Activated CD4-positive, alpha-beta T cell treated with anti-CD3 and anti-CD28 coated beads, Interleukin-2, amount 50 U/mL, for 24 hours (primary cell): ENCODE results near the gene ACSL5.
"Not testable (repeated sequence)": the region's sequence is repeated elsewhere in the genome, so short reads cannot be mapped to it uniquely, and the experiment has no call there.

Source experiments
- DNase-seq, 2 donors: peaks; one replicate each; pipeline ENCODE4 v3.0.0-alpha.2; 2020; ENCODE audit warnings: low read depth in 1 of 2, low spot score in 1 of 2

Gene ACSL5

DNA sequence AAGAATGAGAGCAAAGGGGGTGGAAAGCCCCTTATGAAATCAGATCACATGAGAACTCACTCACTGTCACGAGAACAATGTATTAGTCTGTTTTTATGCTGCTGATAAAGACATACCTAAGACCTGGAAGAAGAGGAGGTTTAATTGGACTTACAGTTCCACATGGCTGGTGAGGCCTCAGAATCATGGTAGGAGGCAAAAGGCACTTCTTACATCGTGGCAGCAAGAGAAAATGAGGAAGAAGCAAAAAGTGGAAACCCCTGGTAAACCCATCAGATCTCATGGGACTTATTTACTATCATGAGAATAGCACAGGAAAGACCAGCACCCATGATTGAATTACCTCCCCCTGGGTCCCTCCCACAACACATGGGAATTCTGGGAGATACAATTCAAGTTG, 32.9 kb downstream of the ACSL5 start:
- not testable (repeated sequence) for DNase-seq

DNA sequence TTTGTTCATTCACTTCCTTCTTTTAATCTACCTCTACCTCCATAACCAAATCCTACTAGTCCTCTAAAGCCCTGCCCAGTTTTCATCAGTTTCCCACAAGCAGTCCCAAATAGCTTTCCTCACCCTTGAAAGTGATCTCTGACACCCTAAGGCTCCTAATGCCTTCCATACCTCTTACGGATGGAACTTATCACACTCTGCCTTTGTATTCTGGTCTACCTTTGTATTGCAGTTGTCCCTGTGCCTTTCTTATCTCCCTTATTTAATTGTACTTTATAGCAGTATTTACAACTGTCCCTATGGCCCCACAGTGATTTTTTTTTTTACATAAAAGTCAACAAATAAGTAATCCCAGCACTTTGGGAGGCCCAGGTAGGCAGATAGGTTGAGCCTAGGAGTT, 33.8 kb downstream of the ACSL5 start:
- DNase-seq: no peak

DNA sequence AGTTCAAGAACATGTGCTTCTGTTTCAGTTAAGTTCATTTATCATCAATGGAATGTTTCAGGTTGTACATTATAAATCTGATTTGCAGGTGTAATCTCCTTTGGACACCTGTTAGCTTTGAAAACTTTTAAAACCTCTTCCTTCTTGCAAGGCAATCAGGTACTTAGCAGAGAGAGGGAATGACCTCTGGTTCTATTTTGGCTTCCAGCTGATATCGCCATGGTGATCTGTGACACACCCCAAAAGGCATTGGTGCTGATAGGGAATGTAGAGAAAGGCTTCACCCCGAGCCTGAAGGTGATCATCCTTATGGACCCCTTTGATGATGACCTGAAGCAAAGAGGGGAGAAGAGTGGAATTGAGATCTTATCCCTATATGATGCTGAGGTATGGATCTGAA, 35.4 kb downstream of the ACSL5 start:
- DNase-seq: no peak

DNA sequence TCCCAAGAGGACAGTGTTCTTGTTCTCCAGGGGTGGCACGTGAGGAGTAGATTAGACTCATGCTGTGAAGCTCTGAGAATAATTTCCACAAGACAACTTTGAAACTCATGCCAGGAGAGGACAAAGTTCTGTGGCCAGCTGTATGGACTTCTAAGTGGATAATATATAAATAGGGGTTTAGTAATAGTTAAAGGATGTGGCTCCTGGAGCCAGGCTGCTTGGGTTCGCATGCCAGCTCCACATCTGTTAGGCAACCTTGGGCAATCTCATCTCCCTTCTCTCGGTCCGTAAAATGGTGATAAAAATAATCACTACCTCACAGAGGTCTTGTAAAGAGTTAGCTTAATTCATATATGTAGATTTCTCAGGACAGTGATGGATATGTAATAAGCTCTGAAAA, 35.8 kb downstream of the ACSL5 start:
- no peak for DNase-seq

DNA sequence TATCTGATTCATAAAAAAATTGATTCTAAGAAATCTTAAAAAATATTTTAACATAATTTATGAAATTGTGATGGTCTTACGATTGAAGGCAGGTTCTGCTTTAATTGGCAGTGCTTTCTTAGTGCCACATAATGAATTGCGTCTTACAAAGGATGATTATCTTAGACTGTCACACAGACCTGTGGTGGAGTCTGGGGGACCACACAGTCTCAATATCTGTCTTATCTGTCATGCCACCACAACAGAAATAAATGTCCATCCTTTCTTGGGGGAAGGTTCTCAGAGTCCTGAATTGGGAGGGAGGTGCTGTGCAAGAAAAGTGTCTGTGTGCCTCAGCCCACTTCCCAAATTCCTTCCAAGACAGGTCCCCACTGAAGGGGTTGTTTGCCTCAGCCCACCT, 38.8 kb downstream of the ACSL5 start:
- DNase-seq: no peak

DNA sequence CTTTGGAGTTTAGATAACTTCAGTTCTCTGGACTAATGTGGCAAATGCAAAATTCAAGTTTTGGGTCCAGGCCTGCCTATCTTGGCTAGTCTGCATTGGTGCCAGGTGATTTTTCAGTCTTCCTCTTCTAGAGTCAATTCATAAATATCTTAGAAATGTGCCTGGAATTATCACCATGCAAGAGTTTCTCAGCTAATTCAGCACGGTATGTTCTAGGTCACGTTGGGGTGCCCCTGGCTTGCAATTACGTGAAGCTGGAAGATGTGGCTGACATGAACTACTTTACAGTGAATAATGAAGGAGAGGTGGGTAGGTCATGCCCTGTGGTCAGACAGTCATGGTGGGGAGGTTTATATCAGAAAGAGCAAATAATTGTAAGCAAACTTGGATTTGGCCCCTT, 47.8 kb downstream of the ACSL5 start:
- no peak for DNase-seq

DNA sequence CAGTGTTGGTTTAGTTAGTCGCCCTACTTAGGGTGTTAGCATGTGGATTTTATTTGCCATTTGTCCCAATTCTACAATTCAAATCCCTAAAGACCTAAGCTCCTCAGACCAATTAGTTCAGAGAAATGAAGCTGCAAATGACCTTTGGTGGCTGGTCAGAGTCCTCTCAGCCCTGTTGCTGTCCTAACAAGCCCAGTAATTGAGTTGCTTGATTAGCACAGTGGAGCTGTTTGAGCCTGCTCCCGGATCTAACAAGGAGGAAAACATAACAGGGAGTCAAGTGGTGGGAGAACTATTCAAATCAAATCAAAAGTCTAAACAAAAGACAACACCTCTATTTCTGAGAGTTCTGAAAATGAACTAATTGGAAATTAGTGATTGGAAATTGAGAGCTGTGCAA, 50.7 kb downstream of the ACSL5 start:
- no peak for DNase-seq

DNA sequence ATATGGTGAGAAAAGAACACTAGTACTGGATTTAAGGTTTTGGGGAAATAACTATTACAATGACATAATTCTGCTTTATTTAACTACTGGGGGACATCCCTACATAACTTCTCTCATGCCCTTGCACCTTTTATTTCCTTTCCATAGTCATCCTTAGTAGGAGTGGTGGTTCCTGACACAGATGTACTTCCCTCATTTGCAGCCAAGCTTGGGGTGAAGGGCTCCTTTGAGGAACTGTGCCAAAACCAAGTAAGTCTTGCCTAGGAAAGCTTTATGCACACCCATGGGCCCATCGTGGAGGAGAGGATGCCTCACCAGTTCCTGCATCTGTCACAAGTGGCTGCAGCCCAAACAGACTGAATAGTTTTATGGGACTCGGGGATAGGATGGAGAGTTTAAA, 52.2 kb downstream of the ACSL5 start:
- DNase-seq: no peak

DNA sequence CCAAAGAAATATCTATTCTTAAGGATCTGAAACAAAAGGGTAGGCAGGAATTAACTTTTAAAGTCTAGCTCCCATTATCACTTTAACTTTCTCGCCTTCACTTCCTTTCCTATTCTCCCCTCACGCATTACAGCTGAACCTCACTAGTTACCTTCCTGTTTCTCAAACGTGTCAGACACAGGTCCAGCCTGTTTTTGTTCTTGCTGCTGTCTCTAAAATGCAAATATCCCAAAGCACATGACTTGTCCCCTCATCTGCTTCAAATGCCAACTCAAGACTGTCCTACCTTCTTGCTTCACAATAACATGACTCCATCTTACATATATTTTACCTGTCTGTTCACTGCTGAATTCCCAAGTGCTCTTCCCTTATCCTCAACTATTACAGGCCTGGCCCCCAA, 55.2 kb downstream of the ACSL5 start:
- no peak for DNase-seq

DNA sequence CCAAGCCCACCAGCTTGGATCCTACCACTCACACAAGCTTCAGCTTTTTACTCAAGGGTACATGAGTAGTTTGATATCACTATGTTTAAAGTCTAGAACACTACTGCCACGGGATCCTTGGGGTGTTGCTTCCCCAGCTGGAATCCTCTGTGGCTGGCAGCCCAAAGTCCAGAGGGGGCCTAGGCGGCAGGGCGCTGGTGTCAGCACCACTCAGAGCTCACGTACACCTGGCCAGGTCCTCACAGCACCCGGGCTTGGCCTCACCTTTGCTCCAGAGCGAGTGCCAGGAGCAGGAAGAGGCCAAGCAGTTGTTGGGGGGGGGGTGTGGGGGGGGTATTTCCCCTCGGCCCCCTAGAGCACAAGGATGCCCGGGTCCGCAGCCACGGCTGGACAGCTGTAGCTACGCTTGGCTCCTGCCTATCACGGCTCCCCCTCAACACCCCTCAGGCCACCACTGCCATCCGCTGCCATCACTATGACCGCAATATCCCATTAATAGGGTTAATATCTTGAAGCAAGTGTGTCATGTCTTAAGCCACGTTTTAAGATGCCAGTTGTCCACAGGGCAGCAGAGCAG, 55.8 kb downstream of the ACSL5 start:
- DNase-seq: no peak

DNA sequence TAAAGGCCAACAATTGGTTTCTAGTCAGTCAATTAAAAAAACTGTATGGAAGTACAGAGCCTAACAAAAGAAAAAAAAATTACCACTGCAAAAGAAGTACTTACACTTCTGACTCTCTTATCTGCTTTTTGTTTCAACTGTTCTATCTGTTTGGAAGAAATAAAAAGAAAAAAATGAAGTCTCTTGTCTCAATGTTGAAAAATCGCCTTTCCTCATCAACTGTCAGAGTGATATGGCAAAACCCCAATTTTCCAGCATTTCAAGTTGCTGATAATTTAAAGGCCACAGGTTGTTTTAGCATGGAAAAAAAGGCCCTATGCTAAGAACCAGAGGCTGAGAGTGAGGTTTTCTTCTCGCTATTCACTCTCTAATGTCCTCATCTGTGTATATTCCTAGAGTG, 59.2 kb downstream of the ACSL5 start:
- no peak for DNase-seq

DNA sequence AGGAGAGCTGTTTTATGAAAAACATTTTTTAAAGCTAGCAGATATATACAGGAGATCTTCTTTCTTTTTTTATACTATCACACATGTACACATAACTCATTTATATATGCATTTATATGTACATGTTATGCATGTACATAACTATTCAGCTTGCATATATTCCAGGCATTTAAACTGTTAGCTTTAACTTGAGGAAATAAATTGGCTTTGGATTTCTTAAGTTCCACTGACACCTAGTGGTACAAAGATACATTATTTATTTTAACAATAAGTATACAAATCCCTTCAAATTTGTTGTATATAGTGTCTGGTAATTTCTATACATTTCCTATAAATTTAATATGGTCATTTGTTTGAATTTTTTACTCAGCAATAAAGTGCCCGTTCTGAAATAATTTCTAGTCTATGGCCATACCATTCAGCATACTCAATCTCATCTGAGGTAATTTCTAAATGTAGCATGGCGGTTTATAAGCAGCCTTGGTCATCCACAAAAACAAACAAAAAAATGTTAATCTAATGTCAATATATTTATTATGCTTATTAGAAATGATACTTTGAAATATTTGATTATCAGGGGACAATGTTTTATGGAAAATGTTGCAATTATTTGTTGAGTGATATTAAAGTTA, 61.2 kb downstream of the ACSL5 start:
- DNase-seq: no peak

DNA sequence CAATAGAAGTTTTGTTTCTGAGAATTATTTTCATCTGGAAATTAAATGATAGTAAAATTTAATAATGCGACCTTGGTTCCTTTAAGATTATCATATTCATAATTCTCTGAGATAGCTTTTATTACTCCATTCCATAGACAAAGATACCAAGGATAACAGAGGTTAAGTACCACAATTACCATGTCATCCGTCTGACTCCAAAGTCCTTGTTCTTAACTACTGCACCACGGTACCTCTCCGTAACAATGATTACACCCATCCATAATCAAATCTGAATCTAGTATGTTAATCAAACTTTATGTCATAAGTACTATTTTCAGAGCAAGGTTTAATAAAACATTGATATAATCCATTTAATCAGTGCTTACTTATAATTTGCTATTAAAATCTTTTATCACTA, 64.4 kb downstream of the ACSL5 start:
- no peak for DNase-seq

DNA sequence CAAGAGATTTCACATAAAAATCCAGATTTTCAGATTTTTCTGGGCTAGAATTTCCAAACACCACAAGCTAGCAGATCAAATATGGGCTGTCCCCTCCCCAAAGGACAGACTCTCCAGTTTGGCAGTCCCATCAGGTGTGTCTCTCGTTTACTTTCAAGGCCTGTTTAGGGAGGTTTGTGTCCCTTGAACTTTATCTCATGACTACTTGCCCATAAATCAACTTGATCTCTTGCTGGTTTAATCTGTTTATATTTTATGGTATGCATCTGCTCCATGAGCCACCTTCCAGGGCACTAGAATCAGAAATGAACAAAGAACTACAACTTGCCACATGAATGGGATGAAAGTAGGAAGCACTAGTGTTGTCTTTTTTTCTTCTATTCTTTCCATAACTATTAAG, 67.6 kb downstream of the ACSL5 start:
- DNase-seq: no peak

DNA sequence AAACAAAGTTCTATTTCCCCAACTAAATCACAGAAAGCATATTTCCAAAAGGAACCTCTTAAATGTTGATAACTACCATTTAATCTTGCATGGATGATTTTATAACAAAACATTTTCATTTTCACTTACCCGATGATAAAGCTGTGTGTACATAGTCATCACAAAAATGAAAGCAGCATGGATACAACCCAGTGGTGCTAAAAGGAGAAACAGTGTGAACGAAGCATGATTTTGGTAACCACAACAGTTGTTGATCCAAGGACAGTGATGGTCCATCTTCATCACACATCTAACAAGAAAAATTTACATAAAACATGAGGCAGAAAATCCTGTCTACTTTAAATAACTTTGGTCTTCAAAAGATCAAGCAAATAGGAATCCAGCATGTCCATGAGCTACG, 68.1 kb downstream of the ACSL5 start:
- DNase-seq: no peak

DNA sequence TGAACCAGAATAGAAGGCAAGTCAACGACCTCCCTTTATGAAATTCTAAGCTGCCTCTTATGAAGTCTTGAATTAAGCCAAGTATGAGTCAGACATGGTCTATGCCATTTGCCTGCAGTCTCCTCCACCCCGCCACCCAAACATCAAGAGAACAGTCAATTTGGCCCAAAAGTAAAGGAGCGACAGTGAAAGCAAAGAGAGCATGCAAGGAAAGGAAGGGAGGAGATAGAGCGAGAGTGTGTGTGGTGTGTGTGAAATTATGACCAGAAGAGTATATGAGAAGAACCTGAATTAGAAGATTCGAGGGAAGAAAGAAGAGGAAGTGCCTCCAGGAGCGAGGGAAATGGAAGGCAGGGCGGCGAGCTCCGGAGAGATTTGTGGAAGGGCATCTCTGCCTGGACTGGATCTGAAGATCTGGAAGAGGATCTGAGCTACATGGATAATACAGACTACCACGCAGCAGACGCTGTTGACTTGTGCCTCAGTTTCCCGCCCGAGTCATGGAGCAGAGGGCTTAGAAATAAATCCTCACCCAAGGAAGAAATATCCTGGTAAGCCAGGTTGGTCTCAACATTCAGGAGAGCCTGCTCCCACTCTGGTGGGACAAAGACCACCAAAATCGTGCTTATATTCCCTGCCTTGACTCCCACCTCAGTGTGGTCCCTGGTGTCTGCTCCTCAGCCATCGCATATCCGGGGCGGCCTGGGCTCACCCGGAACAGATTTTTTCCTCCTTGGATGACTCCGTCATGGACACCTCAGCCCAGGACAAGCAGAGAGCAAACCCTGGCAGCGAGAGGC, 72.3 kb downstream of the ACSL5 start:
- no peak for DNase-seq

DNA sequence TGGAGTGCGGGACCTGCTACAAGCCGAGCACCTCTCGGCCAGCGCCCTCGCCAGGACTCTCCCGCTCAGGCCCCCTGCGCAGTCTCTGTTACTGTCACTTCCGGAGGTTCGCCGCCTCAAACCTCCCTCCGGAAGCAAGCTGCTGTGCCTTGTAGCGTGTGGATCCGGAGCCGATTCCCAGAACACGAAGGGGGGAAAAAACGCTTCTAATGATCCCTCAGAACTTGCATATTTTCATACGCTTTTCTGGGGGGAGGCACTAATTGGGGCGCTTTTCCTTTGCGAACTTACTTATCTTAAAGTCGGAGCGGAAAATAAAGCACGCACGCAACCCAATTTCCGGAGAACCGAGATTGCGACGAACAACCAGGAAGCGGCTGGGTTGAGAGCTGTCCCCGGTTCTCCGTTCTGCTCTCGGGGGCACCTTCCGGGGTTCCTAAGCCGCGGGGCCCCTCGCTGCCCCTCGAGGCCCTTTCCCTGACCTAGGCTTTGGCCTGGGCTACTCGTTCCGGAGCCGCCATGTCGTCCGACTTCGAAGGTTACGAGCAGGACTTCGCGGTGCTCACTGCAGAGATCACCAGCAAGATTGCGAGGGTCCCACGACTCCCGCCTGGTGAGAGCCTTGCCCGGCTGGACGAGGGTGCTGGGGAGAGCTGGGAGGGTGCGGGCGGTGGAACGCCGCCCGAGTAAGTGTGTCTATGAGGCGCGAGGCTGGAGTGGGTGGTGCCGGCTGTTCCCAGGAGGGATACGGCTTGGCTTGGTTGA, 73.1 kb downstream of the ACSL5 start, which contains the start of the genes VTI1A and ZDHHC6:
Gene VTI1A (plus strand): TSS at position 361 of the 765 bp plus-strand sequence. CDS start 159 bp downstream, at position 520.
Gene ZDHHC6 (minus strand): TSS at position 60 of the 765 bp plus-strand sequence. CDS start 1,478 bp downstream, outside the sequence.
- peak; percentile 74 to 78 for DNase-seq

DNA sequence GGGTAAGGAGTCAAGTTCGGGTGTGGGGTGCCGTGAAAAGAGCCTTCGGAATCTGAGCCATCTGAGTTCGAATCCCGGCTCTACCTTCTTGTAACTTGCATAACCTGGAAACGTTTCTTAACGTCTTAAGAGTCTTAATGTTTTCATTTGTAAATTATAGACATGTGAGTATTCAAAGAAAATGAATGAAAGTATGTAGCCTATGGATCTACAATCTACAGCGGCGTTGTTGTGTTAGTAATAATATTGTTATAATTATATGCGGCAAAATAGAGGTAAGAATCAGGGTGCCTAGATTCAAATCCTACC, 73.7 kb downstream of the ACSL5 start:
- no peak for DNase-seq

DNA sequence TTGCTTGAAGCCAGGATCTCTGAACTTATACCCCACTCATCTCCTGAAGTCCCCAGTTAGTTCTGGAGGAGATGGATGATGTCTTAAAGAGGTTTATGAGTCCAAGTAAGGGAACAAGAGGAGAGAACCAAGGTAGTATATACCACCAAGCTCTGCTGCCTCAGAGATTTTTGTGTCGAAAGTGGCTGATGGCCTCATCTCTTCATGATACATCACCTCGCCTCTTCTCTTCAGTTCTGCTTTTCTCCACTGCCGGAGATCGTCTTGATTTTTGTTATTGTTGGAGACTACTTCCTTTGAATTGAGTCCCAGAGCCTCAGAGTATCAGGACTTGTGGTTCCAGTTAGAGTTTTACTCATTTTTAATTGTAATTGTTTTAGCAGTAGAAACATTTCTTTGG, 75.0 kb downstream of the ACSL5 start:
- DNase-seq: no peak

DNA sequence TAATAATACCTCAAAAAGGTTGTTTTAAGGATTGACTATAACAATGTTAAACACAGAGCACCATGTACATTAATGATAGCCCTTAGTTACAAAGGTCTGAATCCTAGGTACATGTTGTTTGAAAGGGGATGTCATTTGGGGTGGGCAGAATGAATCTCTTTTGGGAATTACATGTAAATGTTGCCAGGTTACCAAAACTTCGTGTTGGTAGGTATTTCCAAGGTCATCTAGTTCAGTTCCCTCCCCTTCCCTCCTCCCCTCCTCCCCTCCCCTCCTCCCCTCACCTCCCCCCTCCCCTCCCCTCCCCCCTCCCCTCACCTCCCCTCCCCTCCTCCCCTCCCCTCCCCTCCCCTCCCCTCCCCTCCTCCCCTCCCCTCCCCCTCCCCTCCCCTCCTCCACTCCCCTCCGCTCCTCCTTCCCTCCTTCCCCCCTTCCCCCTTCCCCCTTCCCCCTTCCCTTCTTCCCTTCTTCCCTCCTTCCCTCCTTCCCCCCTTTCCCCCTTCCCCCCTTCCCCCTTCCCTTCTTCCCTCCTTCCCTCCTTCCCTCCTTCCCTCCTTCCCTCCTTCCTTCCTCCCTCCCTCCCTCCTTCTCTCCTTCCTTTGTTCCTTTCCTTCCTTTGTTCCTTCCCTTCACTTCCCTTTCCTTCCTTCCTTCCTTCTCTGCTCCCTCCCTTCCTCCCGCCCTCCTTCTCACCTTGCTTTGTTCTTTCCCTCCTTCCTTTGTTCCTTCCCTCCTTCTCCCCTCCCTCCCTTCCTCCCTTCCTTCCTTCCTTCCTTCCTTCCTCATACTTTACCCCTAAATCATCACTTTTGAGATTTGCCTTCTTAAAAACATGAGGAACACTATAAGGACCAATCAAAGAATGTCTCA, 81.2 kb downstream of the ACSL5 start:
- DNase-seq: no peak

DNA sequence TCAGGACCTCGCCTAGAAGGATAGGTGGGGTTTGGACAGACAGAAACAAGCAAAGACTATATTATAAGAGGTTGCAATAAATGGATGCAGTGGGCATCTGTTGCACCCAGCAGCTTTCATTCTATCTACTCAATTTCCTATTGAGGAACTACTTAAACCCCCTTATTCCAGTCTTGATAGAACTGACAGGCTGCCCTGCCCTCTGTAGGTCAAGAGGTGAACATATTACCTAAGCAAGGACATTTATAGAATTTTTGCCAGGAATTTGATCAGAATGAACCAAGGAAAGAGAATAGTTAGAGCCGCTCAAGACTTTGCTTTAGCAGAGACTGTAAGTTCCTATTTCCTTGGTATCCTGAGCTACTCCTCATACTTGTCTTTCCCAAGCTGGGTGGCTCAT, 82.6 kb downstream of the ACSL5 start:
- DNase-seq: no peak
